DOHH2 (cell line): ENCODE results near the gene STAU1.

ENCODE experiments used
- EZH2phosphoT487 ChIP-seq: fragments of 200-600 bp; sonication (generic); IDR thresholded peaks from 2 replicates; pipeline ENCODE4 v1.6.1; 2017; ENCODE audit warnings: borderline replicate concordance, mild to moderate bottlenecking, antibody characterized with exemption, low read length, moderate library complexity, mixed read lengths
- TF ChIP-seq, protein P1 (sequence below): fragments of 200-600 bp; sonication (generic); IDR thresholded peaks from one replicate; pipeline ENCODE4 v1.5.1; 2014; ENCODE audit warnings: antibody characterized with exemption, mild to moderate bottlenecking, low read depth, low read length; ENCODE audit not compliant: poor library complexity, severe bottlenecking

- TF ChIP-seq, protein P1, sequence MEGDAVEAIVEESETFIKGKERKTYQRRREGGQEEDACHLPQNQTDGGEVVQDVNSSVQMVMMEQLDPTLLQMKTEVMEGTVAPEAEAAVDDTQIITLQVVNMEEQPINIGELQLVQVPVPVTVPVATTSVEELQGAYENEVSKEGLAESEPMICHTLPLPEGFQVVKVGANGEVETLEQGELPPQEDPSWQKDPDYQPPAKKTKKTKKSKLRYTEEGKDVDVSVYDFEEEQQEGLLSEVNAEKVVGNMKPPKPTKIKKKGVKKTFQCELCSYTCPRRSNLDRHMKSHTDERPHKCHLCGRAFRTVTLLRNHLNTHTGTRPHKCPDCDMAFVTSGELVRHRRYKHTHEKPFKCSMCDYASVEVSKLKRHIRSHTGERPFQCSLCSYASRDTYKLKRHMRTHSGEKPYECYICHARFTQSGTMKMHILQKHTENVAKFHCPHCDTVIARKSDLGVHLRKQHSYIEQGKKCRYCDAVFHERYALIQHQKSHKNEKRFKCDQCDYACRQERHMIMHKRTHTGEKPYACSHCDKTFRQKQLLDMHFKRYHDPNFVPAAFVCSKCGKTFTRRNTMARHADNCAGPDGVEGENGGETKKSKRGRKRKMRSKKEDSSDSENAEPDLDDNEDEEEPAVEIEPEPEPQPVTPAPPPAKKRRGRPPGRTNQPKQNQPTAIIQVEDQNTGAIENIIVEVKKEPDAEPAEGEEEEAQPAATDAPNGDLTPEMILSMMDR: no peak
- TF ChIP-seq EZH2phosphoT487: no peak
These were observed 27.8 kb downstream of the STAU1 start for GRCh38 chr20:49160057-49160929.
